Astrocyte of the spinal cord (primary cell): Measurements from ENCODE around the gene THSD7A.

ENCODE experiments used
- DNase-seq: peaks from one replicate; pipeline ENCODE4 v3.0.0; 2011; ENCODE audit warnings: low read depth, low spot score
- H3K4me3 ChIP-seq: 2 replicates; pipeline ENCODE4 v1.5.1; 2011; ENCODE audit warnings: low read depth, mild to moderate bottlenecking, low read length, moderate library complexity
- CTCF ChIP-seq: IDR thresholded peaks from 2 replicates; pipeline ENCODE4 v1.5.1; 2012; ENCODE audit warnings: low read depth, mild to moderate bottlenecking, low read length, inconsistent platforms
- in situ Hi-C: cut with HindIII; loops from 2 replicates; pipeline ENCODE4 v1.10.0; 2017; ENCODE audit warnings: low sequenced_read_pairs

THSD7A gene

GRCh38 chr7:11615174-11615573 is 216.8 kb downstream of the THSD7A start:
- DNase-seq = no peak
- TF ChIP-seq CTCF = no peak
- no peak overlapping the region for H3K4me3 ChIP-seq
- in situ Hi-C loops = no loop called here

- H3K4me3 ChIP-seq = no peak overlapping the region
- in situ Hi-C loops = no loop called here
- TF ChIP-seq CTCF = no peak
- no peak for DNase-seq
These were observed 218.6 kb downstream of the THSD7A start for GRCh38 chr7:11613292-11613930.

DNA sequence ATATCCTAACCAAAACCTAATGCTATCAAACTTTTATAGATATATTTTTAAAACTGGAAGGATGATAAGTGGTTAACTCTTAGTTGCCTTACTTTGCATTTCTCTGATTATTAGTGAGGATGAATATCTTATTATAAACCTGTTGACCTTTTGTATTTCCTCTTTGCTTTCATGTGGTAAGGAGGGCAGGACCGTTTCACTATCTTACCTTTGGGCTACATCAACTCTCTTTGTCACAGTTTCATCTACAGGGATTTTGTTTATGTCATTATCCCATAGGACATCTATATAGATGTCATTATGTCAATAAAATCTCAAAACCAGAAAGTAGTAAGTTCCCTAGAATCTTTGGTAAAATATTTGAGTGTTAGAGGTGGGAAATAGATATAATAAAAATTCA is 219.3 kb downstream of the THSD7A start:
- DNase-seq = no peak
- H3K4me3 ChIP-seq = no peak overlapping the region
- in situ Hi-C loops = no loop called here
- TF ChIP-seq CTCF = no peak

- in situ Hi-C loops = no loop called here
- no peak overlapping the region for H3K4me3 ChIP-seq
- no peak for DNase-seq
- no peak for TF ChIP-seq CTCF
These were observed 222.8 kb downstream of the THSD7A start for GRCh38 chr7:11609096-11609670.

DNA sequence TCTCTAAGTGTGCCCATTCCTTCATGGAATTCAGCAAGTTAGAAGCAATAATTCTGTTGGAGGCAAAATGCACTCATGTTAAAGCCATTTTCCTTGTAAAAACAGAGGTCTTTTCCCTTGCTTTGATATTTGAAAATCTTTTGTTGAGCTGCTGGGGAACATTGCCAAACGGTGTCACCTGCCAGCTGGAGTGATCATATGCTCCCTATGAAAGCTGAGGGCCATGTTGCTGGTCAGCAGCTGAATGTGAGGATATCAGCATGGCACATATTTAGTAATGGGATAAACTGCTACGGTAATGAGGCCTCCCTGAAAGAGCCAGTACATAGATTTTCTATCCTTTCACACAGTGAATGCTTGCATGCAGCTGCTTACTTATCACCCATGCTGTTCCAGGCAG is 224.3 kb downstream of the THSD7A start:
- TF ChIP-seq CTCF = no peak
- H3K4me3 ChIP-seq = no peak overlapping the region
- in situ Hi-C loops = no loop called here
- DNase-seq = no peak

DNA sequence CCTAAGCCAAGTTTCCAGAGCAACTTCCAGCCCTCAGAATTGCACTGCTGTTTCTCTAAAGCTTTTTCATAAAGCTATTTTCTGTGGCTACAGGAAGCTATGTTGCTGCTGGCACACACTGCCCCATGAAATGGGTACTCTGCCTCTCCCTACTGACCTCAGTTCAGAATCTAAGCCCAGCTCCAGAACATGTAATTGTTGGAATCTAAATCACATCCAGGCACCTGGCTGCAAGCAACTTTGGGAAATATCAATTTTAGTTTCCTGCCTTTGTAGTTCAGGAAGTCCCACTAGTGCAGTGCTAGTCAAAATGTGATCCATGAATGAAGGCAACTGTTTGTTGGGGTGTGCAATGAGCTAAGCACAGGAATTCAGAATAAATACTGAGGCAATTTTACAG is 226.2 kb downstream of the THSD7A start:
- TF ChIP-seq CTCF = no peak
- H3K4me3 ChIP-seq = no peak overlapping the region
- in situ Hi-C loops = no loop called here
- no peak for DNase-seq

DNA sequence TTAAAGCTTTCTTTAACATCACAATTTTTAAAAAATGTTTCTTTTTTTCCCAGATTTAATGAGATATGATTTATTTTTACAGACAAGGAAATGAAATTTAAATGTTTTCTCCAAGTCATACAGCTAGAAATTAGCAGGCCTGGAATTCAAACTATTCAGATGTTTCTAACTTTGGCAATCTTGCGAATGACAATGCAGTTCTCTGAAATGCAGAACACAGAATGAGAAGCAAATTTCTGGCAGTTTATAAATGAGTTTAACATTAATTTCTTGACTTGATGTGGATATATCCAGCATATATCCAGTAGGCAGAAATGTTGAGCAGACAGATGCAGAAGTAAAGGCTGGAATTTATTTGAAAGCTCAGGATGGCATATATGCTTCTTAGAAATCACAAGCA is 227.5 kb downstream of the THSD7A start:
- no peak for DNase-seq
- in situ Hi-C loops = no loop called here
- H3K4me3 ChIP-seq = no peak overlapping the region
- no peak for TF ChIP-seq CTCF
